CD4-positive, alpha-beta T cell treated with Interferon gamma for 1 hour (primary cell): ENCODE measurements around the gene SPNS3.

ENCODE experiments used
- DNase-seq: peaks from one replicate; pipeline ENCODE4 v3.0.0-alpha.2; 2020

The SPNS3 gene

DNA sequence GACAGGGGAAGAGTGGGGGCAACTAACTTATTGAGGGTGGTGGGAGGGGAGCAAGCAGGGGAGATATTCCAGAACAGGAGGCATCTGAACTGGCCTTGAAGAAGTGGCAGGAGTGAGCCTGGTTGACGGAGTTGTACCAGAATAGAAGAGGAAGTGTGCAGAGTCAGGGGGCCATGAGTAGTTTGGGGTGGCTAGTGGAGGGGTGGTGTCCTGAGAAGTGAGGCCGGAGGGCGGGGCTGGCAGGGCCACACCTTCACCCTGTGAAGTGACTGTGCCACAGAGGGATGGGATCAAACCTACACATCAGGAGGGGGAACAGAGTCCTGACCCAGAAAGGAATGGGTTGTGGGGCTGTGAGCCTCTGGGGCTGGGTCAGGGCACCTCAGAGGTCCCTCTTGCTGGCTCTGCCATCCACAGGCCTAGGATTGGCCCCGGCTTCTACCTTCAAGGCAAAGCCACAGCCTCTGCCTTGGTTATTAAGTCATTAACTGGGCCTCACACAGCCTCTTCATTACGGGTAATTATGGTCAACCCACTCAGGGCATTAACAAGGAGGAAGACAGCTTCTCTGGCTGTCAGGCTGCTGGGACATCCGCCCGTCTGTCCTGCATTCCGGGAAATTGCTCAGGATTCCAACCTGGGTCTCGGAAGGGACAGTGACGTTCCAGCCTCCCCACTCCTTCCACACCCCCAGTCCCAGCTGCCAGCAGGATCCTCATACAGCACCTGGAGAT lies 77.6 kb downstream of the SPNS3 start:
- no peak for DNase-seq

DNA sequence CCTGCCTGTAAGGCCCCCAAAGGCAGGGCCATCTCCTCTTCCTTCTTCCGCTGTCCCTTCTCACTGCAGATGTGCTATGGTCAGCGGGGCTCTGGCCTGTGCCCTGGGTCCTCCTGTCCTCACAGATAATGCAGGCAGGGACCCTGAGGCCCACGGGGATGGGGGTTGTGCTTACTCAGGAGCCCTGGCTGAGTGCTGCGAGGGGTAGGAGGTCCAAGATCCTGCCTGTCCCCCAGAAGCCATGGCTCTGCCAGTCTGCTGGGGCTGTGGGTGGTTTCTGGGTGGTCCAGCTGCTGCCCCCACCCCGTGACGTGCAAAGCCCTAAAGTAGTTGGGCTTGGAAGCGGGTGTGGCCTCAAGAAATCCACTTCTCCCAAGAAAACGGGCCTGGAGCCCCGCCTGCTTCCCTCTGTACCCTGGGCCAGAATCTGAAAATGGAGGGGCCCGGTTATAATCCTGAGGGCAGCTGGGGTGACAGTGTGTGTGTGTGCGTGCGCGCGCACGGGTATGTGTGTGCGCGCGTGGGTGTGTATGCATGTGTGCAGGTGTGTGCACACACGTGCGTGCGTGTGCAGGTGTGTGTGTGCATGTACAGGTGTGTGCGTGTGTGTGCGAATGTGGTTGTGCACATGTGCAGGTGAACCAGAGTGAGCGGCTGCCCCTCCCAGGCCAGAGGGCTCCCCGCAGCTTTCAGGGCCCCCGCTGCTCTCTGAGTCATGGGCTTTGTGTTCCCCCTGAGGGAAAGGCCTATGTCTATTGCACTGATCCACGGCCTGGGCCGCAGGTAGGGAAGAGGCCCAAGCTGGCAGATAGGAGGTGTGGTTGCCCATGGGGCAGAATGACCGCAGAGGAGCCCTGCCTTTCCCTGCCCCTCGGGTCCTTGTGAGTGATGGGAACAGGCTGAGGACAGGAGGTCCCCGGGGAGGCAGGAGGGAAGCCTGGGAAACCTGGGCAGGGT lies 78.7 kb downstream of the SPNS3 start:
- DNase-seq: no peak

DNA sequence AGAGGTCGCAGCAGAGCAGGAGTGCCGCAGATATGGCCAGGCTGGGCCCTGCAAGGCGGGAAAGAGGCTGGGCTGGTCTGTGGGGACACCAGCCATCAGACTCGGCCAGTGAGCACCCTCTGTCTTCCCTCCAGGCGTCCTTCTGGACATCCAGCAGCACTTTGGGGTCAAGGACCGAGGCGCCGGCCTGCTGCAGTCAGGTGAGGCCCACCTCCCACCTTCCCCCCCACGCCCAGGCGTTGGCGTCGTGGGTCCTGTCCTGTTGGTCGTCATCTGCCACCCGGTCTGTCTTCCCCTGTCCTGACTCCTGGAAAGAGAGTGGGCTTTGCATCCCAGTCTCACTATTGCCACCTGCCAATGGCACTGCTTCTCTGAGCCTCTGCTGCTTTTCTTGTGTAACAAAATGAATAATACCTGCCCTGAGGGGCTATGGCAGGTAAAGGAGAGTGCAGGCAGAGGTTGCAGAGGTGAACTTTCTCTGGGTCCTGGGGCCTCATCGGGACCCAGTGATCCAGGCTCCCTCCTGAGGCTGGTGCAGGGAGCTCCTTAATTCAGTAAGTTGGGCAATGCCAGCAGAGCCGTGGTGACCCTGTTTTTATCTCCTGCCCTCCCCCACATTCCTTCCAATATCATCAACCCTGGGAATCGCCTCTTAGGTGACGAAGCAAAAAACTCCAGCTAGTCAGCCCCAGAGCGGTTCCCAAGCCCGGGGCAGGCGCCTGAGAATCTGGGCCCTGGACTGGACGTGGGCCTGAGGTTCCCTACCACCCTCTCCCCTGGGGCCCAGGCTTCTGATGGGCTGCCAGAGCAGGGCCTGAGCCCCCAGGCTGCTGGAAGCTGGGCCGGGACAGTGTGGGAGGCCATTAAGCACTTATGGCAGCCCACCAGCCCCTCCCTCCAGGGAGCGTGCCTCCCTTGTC lies 79.6 kb downstream of the SPNS3 start:
- no peak for DNase-seq

DNA sequence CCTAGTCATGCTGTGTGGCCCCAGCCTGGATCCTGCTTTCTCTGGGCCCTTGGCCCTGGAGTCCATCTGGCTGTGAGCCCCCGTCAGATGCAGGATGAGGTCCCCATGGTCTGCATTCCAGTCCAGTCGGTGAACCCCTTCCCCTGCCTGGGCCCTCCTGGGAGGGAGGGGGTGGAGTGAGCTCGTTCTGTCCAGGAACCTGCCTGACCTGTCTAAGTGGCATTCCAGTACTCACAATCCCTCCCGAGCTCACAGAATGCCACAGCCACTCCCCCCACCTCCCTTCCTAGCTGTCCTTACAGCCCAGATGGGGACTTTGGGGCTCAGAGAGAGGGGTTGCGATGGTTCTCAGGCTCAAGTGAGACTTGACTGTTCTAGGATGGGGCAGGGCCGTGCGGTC lies 80.5 kb downstream of the SPNS3 start:
- no peak for DNase-seq

DNA sequence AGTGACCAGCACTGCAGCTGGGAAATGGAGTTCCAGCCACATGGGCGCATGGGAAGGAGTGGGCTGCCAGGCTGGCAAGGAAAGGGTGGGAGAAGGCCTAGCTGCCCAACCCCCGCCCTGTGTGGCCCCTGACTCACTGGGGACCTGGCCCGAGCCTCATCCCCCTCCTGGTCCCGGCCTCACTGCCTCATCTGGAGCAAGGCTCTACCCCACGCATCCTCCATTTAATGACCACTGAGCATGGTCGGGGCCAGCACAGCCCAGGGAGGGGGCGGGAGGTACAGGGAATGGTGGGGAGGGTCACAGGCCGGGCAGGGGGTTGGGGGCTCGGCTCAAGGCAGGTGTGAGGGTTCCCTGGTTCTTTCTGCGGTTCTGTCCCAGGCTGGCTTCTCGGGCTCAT lies 81.0 kb downstream of the SPNS3 start:
- DNase-seq: no peak

DNA sequence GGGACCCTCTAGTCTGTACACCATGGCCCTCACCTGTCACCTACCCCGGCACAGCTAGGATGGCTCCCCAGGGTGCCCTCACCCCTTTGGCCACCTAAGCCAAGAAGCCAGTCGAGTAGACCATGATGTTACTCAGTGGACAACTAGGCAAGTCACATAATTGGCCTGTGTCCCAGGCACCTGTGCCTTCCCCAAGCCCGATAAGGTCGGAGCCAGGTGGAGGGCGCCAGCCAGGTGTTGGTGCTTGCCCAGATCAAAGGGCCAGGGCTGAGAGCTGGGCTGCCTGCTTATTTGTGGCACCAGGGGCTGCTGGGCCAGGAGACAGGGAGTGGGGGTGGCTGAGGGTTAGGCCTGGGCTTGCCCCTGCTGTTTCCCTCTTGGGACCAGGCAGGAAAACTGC lies 81.8 kb downstream of the SPNS3 start:
- DNase-seq: no peak

DNA sequence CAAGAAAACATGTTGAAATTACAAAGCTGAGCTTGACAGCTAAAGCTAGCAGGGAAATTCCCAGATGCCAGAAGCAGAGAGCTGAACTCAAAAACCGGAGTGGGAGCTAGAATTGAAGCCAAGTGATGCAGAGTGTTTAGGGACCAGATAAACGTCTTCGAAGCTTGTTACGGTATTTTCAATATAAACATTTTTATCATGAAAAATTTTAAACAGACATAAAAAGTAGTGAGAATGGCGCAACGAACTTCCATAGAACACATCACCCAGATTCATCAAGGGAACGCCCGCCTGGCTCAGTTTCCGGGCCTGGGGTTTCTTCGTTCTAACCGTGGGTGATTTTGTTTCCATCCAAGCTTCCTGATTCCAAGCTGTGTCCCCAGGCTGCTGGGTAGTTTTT lies 83.0 kb downstream of the SPNS3 start:
- DNase-seq: no peak

DNA sequence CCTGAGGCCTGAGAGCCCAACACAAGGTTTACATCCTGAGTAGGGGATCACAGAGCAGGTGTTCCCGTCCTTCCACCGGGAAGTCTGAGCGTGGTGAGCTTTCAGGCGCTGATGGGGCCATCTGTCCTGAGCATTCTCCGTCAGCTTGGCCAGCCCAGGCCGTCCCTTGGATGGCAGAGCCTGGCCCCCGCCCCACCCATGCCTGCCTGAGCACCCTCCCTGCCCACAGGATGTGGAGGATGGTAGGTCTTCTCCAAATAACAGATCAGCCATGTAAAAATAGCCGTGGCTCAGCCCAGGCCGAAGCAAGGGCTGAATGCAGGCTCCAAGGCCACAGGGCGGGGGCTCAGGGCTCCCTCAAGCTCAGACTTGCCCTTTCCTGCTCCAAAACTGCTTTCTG lies 85.2 kb downstream of the SPNS3 start:
- no peak for DNase-seq

DNA sequence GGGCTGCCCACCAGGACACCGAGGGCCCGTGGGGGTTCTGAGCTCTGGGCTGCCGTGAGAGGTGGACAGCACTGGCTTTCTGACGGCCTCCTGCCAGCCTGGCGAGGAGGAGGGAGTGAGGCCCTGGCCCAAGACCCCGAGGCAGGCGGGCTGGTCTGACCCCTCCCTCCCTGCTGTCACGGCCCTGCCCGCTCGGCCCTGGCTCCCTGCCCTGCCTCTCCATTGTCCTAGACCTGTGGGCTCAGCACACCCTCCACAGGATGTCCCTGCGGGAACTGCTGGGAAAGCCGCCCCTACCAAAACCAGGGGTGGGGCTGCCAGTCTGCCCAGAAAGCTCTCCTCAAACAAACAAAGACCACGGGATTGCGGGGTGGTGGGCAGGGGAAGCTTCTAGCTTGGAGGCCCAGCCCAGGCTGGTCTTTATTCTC lies 85.6 kb downstream of the SPNS3 start:
- DNase-seq: no peak

DNA sequence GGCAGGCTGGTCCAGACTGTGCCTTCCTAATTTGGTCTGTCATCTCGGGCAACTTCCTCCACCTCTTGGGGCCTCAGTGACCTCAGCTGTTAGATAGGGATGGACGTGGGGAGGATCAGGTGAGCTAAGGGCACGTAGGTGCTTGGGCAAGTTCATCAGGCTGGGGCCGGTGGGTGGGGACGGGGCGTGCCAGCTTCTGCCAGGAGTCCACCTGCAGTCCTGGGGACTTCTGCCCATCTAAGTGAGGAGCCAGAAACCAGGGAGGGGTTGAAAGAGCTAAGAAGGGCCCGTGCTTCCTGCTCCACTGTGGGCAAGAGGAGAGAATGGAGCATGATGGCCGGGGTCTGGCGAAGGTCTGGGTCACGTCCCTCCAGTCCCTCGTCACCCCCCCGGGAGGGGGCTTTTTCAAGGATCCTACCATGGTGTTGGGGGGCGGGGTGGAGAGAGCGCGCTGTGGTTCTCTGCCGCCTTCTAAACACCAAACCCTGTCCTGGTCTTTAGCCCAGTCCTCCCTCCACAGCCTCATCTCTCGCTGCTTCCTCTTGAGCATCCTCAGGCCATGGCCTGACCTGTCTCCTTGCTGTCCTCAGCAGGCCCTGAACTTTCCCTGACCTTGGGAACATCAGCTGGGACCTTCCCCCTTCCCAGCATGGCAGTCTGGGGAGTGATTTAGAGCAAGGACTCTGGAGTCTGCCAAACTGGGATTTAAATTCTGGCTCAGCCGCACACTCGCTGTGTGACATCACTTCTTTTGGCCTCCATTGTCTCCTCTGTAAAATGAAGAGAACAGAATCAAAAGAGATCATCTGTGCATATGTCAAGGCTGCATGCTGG lies 86.5 kb downstream of the SPNS3 start:
- DNase-seq: no peak

DNA sequence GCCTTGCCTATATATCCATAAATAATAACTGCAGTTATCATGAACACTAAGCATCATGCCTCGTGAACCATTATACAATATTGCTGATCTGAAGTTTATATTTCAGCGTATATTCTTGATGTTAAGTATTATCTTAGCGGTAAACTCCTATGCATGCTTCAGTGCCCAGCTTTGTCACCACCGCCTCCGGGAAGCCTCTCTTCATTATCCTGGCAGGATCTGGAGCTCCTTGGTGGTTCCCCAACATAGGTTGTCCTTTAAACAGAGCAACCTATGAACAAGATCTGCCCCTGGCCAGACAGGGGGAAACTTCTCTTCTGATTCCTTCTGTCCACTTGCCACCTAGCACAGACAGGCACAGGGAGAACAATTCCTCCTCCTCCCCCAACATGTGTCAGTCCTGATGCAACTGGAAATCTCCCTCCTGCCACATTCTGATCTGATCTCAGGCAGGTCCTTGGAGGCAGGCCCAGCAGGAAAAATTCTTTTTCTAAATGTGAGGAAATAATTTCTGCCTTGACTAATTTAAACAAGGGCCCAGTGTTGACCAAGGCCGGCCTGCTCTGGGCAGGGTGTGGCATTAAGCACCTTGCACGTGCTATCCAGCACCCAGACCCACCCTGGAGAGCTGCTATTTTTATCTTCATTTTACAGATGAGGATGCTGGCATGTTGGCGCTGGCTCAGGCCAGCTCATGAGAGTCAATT lies 87.3 kb downstream of the SPNS3 start:
- DNase-seq: no peak

DNA sequence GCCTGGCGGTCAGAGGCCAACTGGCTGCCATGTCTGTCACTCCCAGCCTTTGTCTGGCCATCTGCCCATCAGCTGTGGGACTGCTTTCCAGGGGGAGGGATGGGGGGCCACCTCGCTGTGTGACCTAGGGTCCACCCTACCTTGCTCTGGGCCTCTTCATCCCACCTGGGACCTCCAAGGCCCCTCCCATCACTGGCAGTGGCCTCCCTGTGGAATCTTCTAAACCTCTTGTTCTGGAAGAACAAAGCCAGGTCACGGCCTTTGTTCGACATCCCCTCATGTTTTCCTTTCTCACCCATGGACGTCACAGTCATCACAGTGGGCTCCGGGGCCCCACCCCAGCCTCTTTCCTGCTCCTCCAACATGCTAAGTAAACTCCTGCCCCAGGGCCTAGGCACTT lies 88.9 kb downstream of the SPNS3 start:
- DNase-seq: no peak

DNA sequence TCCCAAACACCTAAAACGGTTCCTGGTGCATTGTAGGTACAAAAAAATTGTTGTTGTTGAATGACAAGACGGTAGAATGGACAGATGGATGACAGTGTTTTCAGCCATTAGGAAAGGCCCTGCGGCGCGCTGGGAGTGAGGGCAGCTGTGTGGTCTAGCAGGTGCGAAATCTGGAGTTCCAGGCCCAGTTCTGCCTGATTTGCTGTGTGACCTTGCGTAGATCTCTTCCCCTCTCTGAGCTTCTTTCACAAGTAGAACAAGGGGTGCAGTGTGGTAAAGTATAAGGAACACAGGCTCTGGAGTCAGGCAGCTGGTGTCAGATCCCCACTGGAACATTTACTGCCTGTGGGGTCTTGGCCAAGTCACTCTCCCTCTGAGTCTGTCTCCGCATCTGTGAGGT lies 90.2 kb downstream of the SPNS3 start:
- DNase-seq: no peak

DNA sequence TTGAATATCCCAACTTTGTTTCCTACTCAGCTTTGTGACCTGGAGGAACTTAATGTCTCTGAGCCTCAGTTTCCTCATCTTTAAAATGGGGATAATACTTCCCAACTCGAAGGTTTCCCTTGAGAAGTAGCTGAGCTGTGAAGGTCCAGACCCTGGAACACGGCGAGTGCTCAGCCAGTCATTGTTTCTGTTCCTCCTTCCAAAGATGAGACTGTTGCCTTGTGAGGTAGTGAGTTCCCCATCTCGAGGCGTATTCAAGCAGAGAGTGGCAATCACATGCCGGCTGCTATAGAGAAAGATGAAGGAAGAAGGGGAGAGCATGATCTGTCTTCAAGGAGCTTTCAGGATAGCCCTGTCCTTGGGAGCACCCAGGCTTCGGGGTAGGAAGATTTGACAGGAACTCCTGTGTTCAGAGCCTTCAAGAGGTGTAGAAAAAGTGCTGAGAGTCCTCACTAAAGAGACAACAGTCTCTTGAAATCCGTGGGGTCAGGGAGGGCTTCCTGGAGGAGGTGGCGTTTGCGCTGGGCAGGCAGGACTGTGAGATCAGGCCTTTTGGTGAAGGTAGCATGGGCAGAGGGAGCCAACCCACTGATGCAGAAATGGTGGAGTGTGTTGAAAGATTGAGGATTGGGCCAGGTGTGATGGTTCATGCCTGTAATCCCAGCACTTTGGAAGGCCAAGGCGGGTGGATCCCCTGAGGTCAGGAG lies 92.1 kb downstream of the SPNS3 start:
- DNase-seq: no peak

DNA sequence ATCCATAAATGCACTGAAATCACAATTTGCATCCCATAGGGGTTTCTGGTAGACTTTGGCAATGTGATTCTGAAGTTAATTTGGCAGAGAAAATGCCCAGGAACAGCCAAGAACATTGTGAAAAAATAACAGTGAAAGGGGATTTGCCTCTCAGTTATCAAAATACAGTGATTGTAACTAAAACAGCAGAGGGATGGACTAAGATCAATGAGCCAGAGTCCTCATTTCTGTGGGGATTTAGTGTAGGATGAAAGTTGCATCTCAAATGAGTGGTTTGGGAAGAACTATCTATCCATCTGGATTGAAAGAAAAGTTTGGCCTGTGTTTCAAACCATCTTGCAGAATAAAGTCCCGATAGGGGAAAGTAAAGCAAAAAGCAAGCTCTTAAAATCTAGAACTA lies 93.4 kb downstream of the SPNS3 start:
- DNase-seq: no peak

DNA sequence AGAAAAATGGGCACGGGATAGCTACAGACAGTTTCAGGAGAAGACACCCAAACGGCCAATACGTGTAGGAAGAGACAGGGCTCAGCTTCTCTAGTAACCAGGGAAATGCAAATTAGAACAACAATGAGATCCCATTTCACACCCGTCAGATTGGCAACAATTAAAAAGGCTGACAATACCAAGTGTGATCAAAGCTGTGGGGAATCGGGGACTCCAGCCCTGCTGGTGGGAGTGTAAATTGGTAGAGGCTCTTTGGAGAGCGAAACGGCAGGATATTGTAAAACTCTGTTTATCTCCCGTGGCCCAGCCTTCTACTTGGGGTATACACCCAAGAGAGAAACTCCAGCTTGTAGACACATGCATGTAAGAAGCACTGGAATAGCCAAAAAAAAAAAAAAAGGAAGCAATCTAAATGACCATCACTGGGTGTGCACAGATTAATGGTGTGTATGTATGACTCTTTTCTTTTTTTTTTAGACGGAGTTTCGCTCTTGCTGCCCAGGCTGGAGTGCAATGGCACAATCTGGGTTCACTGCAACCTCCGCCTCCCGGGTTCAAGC lies 93.9 kb downstream of the SPNS3 start:
- DNase-seq: no peak

DNA sequence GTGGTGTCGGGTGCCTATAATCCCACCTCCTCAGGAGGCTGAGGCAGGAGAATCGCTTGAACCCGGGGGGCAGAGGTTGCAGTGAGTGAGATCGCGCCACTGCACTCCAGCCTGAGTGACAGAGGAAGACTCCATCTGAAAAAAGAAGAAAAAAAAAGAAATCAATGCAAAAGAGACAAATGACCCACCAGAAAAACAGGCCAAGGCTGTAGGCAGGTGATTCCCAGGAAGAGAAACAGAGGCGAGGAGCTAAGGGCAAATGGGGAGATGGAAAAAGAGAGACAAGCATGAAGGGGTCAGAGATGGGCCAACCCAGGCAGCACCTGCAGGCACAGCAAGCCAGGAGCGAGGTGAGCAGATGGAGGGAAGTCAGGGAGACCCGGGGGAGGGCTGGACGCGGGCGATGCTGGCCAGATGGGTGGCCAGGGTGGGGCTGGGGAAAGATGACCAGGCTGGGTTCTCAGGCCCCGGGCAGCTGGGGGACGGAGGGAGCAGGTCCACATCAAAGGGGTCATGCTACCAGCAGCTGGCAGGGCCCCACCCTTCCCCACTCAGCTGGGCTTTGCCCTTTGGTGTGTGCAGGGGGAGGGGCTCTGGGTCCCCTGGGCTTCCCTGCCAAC lies 95.9 kb downstream of the SPNS3 start:
- DNase-seq: no peak

DNA sequence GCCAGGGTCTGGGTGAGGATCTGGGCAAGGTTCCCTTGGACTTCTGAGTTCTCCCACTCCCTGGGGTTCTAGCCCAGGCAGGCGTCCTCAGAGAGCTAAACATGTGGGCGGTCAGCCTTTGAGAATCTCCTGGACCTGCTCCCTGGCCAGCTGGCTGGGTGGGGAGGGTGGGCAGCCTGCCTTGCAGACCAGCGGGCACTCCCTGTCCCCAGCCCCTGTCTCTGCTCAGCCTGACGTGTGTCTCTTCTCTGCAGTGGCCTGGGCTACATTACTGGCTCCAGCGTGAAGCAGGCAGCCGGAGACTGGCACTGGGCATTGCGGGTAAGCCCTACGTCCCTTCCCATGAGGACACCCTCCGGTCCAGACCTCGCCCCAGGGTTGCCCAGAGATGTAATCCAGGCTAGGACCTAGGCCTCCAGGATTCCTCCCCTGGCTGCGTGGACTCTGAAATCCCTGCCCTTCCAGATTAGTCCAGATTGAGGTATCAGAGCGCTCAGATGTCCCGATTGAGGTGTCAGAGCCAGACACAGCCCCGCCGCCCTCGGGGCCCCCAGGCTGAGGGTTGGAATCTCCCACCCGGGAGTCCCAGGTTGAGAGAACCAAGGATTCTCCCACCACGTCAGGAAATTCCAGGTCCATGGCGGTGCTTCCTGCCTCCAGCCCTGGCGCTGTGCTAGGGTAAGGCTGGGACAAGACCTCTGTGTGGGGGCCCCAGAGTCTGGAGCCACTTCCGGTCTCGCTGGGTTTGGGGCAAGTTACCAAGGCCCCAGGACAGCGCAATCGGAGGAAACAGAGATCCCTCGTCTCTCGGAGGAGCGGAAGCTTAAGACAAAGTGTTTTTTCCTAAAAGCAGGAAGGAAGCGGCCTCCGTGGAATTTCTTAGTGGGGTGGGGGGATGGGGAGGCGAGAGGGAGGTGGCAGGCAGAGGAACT lies 97.3 kb downstream of the SPNS3 start:
- DNase-seq: no peak
